GM12878 (cell line): ENCODE measurements around the gene SHISA6. TPM values are rescaled to one million over a fixed set of nuclear protein-coding genes. Genes with fewer than 3 reads are reported as not detected.

Experiments used
- ATAC-seq: fragments of 200-7000 bp; cut with Tn5 transposase; 3 replicates; pipeline ENCODE4 v1.9.1; 2020; ENCODE audit warnings: mild to moderate bottlenecking, moderate library complexity
- BruUV-seq: library from RNA; stranded (reverse); fragments of 400-500 nt; replicated peaks from 2 replicates; lab custom pipeline; 2021; lab: Mats Ljungman, UMichigan
- CTCF ChIA-PET: fragments of 300-600 bp; sonication (Branson Sonifier 250); formaldehyde crosslinking; extraction: SDS; loops from one replicate; lab custom pipeline; 2021; ENCODE audit warnings: inconsistent platforms; lab: Yijun Ruan, JAX
- POLR2A ChIA-PET: fragments of 350-600 bp; formaldehyde crosslinking; extraction: SDS; loops from one replicate; lab custom pipeline; 2021; ENCODE audit warnings: inconsistent platforms; lab: Charles Lee
- RAD21 ChIA-PET: fragments of 300-600 bp; sonication (Branson Sonifier 250); formaldehyde crosslinking; loops from one replicate; lab custom pipeline; 2023; ENCODE audit warnings: antibody characterized with exemption; ENCODE audit not compliant: unreplicated experiment; lab: Charles Lee
- SMC1A ChIA-PET: fragments of 300-600 bp; sonication (Branson Sonifier 250); formaldehyde crosslinking; loops from one replicate; lab custom pipeline; 2023; ENCODE audit not compliant: unreplicated experiment, uncharacterized antibody; lab: Charles Lee
- DNase-seq: peaks from one replicate; pipeline ENCODE4 v3.0.0-alpha.2; 2011; ENCODE audit warnings: low read depth, low spot score
- FAIRE-seq: peaks from 3 replicates; lab custom pipeline; 2011; peaks lifted over from hg19 to GRCh38; lab: Jason Lieb, UNC
- H2AFZ ChIP-seq: 2 replicates; pipeline ENCODE4 v1.6.0; 2011; ENCODE audit warnings: low read depth, low read length, control low read depth; ENCODE audit not compliant: control insufficient read depth
- H3K27ac ChIP-seq: 2 replicates; pipeline ENCODE4 v1.5.1; 2011; ENCODE audit warnings: control low read depth; ENCODE audit not compliant: control insufficient read depth, insufficient read depth
- H3K27me3 ChIP-seq, 2 experiments: replicated peaks in 1 of 2; 2 replicates each; pipeline versions ENCODE4 v1.6.0 to v1.6.1; 2011; ENCODE audit warnings: low read length in 1 of 2; ENCODE audit not compliant: control insufficient read depth in 2 of 2, insufficient read depth in 2 of 2
- H3K36me3 ChIP-seq, 2 experiments: 2 replicates each; pipeline ENCODE4 v1.5.1; 2011; ENCODE audit warnings: low read length in 1 of 2; ENCODE audit not compliant: control insufficient read depth in 2 of 2, insufficient read depth in 2 of 2
- H3K4me1 ChIP-seq: 2 replicates; pipeline ENCODE4 v1.6.1; 2011; ENCODE audit warnings: mild to moderate bottlenecking, low read length, moderate library complexity, mixed read lengths; ENCODE audit not compliant: control insufficient read depth, insufficient read depth
- H3K4me2 ChIP-seq: 2 replicates; pipeline ENCODE4 v1.6.0; 2011; ENCODE audit warnings: control low read depth; ENCODE audit not compliant: control insufficient read depth, insufficient read depth
- H3K4me3 ChIP-seq: fragments of 200-600 bp; sonication (generic); 2 replicates; pipeline ENCODE4 v1.5.1; 2016
- H3K79me2 ChIP-seq: 2 replicates; pipeline ENCODE4 v1.6.0; 2011; ENCODE audit warnings: low read length; ENCODE audit not compliant: control insufficient read depth, insufficient read depth
- H3K9ac ChIP-seq: 2 replicates; pipeline ENCODE4 v1.8.0; 2011; ENCODE audit warnings: low read length, control low read depth, mixed read lengths; ENCODE audit not compliant: control insufficient read depth, insufficient read depth
- H3K9me3 ChIP-seq: replicated peaks from 3 replicates; pipeline ENCODE4 v1.5.1; 2011; ENCODE audit warnings: mild to moderate bottlenecking, low read length; ENCODE audit not compliant: control insufficient read depth, insufficient read depth
- H4K20me1 ChIP-seq: 2 replicates; pipeline ENCODE4 v1.6.0; 2011; ENCODE audit not compliant: control insufficient read depth, insufficient read depth
- ATF7 ChIP-seq: fragments of 450-650 bp; IDR thresholded peaks from 2 replicates; pipeline ENCODE4 v1.6.1; 2016; ENCODE audit warnings: low read depth, mild to moderate bottlenecking
- BMI1 ChIP-seq: fragments of 450-650 bp; IDR thresholded peaks from 2 replicates; pipeline ENCODE4 v1.6.1; 2016; ENCODE audit warnings: mild to moderate bottlenecking, moderate library complexity, borderline replicate concordance
- CHD4 ChIP-seq: fragments of 200-600 bp; sonication (generic); IDR thresholded peaks from 2 replicates; pipeline ENCODE4 v1.6.1; 2016; ENCODE audit warnings: mild to moderate bottlenecking
- CREM ChIP-seq: IDR thresholded peaks from 2 replicates; pipeline ENCODE4 v1.6.1; 2014; ENCODE audit warnings: antibody characterized with exemption, low read depth
- HCFC1 ChIP-seq: fragments of 150-350 bp; IDR thresholded peaks from 2 replicates; pipeline ENCODE4 v1.6.1; 2014; ENCODE audit warnings: low read length
- IRF4 ChIP-seq: IDR thresholded peaks from 2 replicates; pipeline ENCODE4 v1.6.1; 2011; ENCODE audit warnings: low read depth, low read length
- KLF5 ChIP-seq: fragments of 450-650 bp; IDR thresholded peaks from 2 replicates; pipeline ENCODE4 v1.6.1; 2014; ENCODE audit warnings: mild to moderate bottlenecking; ENCODE audit not compliant: partially characterized antibody
- NFIC ChIP-seq: IDR thresholded peaks from 2 replicates; pipeline ENCODE4 v1.6.1; 2012; ENCODE audit warnings: low read depth, mild to moderate bottlenecking, inconsistent platforms, low read length, moderate library complexity
- NFYA ChIP-seq: IDR thresholded peaks from 2 replicates; pipeline ENCODE4 v1.6.1; 2011; ENCODE audit warnings: low read depth, mild to moderate bottlenecking, low read length, improper control_type of control experiment, borderline replicate concordance
- NFYB ChIP-seq: IDR thresholded peaks from 2 replicates; pipeline ENCODE4 v1.6.1; 2011; ENCODE audit warnings: low read depth, mild to moderate bottlenecking, low read length, improper control_type of control experiment, moderate library complexity; ENCODE audit not compliant: insufficient read depth
- POLR2AphosphoS5 ChIP-seq: IDR thresholded peaks from 2 replicates; pipeline ENCODE4 v1.6.1; 2011; ENCODE audit warnings: mild to moderate bottlenecking, low read length, inconsistent platforms
- SMAD1 ChIP-seq: fragments of 450-650 bp; IDR thresholded peaks from 2 replicates; pipeline ENCODE4 v1.6.1; 2018; ENCODE audit warnings: mild to moderate bottlenecking, low read depth; ENCODE audit not compliant: partially characterized antibody
- SPI1 ChIP-seq: IDR thresholded peaks from 2 replicates; pipeline ENCODE4 v1.6.1; 2011; ENCODE audit warnings: low read depth, mild to moderate bottlenecking, low read length, moderate library complexity, borderline replicate concordance; ENCODE audit not compliant: insufficient read depth
- SREBF2 ChIP-seq: IDR thresholded peaks from 2 replicates; pipeline ENCODE4 v1.6.1; 2012; ENCODE audit warnings: mild to moderate bottlenecking, low read length
- YY1 ChIP-seq: IDR thresholded peaks from 2 replicates; pipeline ENCODE4 v1.6.1; 2011; ENCODE audit warnings: low read depth, mild to moderate bottlenecking, low read length
- ZNF622 ChIP-seq: fragments of 450-650 bp; IDR thresholded peaks from 2 replicates; pipeline ENCODE4 v1.6.1; 2017; ENCODE audit warnings: mild to moderate bottlenecking, inconsistent platforms
- WGBS: methylation state at CpG from one replicate; pipeline ENCODE4 v1.1.6; 2016; ENCODE audit warnings: low lambda C conversion rate; ENCODE audit not compliant: insufficient replicate concordance, insufficient coverage; ENCODE audit errors: missing lambda C conversion rate; 5-methylcytosine and 5-hydroxymethylcytosine counted together
- in situ Hi-C: fragments of 300-500 bp; cut with MboI; formaldehyde crosslinking; loops from 9 replicates; pipeline ENCODE4 v1.14.3; 2018; ENCODE audit warnings: mixed read lengths
- intact Hi-C: fragments of 100-400 bp; cut with micrococcal nuclease; formaldehyde crosslinking; loops from one replicate; pipeline ENCODE4 v1.14.2; 2022; ENCODE audit not compliant: unreplicated experiment
- polyA plus RNA-seq, 11 experiments: library from polyadenylated mRNA; depleted of rRNA in 4 of 11; unstranded in 6 of 11; stranded (reverse) in 5 of 11; fragments of >200 nt; fragmentation: Nextera tagmentation in 4 of 11; fragmentation: Illumina TruSeq in 1 of 11; extraction: Ambion mirVana in 4 of 11; extraction: Trizol in 1 of 11; gene quantifications; 1 replicate in 1 of 11; 2 replicates in 10 of 11; pipeline versions ENCODE4 v1.2.1 to v1.2.3, GENCODE V29; 2011 to 2016; ENCODE audit warnings: inconsistent platforms in 2 of 11, missing spikeins in 2 of 11, low read depth in 1 of 11
- total RNA-seq, 4 experiments: library from RNA; depleted of rRNA in 3 of 4; stranded (reverse); fragments of >200 nt in 3 of 4; fragmentation: Illumina TruSeq in 1 of 4; extraction: Trizol in 1 of 4; gene quantifications; 2 replicates each; pipeline versions ENCODE4 v1.2.1 to v1.2.3, GENCODE V29; 2013 to 2021
- TF ChIP-seq, protein P1 (sequence below): IDR thresholded peaks from 2 replicates; pipeline ENCODE4 v1.6.1; 2011; ENCODE audit warnings: borderline replicate concordance, low read depth, mild to moderate bottlenecking, moderate library complexity, low read length; ENCODE audit not compliant: insufficient read depth, poor library complexity, severe bottlenecking
- TF ChIP-seq, protein P2 (sequence below): fragments of 450-650 bp; IDR thresholded peaks from 2 replicates; pipeline ENCODE4 v1.6.1; 2016; ENCODE audit warnings: mild to moderate bottlenecking, moderate library complexity, borderline replicate concordance

Gene SHISA6
- total and polyA plus RNA-seq, 10 of the 15 experiments (the other 5 are each of a cell fraction or from before 2014, with no cell fraction given), result not detected

DNA sequence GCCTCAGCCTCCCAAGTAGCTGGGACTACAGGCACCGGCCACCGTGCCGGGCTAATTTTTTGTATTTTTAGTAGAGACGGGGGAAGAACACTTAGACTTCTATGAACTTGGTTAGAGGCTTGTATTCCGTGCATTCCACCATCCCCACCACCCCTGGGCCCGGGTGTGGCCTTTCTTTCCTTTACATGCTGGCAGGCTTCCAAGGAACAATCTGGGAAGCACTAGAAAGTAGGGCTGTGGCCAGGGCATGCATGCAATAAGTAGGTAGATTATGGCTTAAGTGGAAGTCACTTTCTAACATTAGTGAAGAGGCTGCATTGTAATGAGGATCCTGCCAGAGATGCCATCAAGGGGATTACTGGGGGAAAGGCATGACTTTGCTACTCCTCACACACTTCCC lies 171.6 kb downstream of the SHISA6 start:
- Histone ChIP-seq H3K4me1 (no peaks in the 10 kb centered on the region), H3K9ac (no peak overlapping the region), H3K27me3 (no peaks in the 10 kb centered on the region), H3K4me2 (no peak overlapping the region), H3K79me2 (no peaks in the 10 kb centered on the region), H3K36me3 (no peaks in the 10 kb centered on the region), H4K20me1 (no peaks in the 10 kb centered on the region), H3K27ac (no peak overlapping the region), H2AFZ (no peak overlapping the region), H3K9me3 (no peaks in the 10 kb centered on the region; the same call in 2 of the 3 replicates), H3K4me3 (no peak overlapping the region)
- CTCF ChIA-PET, result no interaction called here
- POLR2A ChIA-PET, result no interaction called here
- SMC1A ChIA-PET, result no interaction called here
- ATAC-seq, result no peak
- RAD21 ChIA-PET, result no interaction called here
- BruUV-seq, result no TSS peak
- in situ Hi-C loops, result loop anchor here (25.0 kb wide), 2 partner anchors 200 to 400 kb away; no protein-coding TSS in a partner anchor
- intact Hi-C loops, result loop anchor here (10.0 kb wide), 1 partner anchor 58 kb away; no protein-coding TSS in a partner anchor
- no peak for FAIRE-seq
- TF ChIP-seq CHD4 (no peak), SMAD1 (no peak), BMI1 (no peak), HCFC1 (no peak), NFYA (no peak), CREM (no peak), ATF7 (no peak), KLF5 (no peak), ZNF622 (no peak), POLR2AphosphoS5 (no peak), SPI1 (no peak), SREBF2 (no peak), NFIC (no peak), YY1 (no peak), IRF4 (no peak), NFYB (no peak)
- TF ChIP-seq, protein P1, sequence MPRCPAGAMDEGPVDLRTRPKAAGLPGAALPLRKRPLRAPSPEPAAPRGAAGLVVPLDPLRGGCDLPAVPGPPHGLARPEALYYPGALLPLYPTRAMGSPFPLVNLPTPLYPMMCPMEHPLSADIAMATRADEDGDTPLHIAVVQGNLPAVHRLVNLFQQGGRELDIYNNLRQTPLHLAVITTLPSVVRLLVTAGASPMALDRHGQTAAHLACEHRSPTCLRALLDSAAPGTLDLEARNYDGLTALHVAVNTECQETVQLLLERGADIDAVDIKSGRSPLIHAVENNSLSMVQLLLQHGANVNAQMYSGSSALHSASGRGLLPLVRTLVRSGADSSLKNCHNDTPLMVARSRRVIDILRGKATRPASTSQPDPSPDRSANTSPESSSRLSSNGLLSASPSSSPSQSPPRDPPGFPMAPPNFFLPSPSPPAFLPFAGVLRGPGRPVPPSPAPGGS, result no peak
- TF ChIP-seq, protein P2, sequence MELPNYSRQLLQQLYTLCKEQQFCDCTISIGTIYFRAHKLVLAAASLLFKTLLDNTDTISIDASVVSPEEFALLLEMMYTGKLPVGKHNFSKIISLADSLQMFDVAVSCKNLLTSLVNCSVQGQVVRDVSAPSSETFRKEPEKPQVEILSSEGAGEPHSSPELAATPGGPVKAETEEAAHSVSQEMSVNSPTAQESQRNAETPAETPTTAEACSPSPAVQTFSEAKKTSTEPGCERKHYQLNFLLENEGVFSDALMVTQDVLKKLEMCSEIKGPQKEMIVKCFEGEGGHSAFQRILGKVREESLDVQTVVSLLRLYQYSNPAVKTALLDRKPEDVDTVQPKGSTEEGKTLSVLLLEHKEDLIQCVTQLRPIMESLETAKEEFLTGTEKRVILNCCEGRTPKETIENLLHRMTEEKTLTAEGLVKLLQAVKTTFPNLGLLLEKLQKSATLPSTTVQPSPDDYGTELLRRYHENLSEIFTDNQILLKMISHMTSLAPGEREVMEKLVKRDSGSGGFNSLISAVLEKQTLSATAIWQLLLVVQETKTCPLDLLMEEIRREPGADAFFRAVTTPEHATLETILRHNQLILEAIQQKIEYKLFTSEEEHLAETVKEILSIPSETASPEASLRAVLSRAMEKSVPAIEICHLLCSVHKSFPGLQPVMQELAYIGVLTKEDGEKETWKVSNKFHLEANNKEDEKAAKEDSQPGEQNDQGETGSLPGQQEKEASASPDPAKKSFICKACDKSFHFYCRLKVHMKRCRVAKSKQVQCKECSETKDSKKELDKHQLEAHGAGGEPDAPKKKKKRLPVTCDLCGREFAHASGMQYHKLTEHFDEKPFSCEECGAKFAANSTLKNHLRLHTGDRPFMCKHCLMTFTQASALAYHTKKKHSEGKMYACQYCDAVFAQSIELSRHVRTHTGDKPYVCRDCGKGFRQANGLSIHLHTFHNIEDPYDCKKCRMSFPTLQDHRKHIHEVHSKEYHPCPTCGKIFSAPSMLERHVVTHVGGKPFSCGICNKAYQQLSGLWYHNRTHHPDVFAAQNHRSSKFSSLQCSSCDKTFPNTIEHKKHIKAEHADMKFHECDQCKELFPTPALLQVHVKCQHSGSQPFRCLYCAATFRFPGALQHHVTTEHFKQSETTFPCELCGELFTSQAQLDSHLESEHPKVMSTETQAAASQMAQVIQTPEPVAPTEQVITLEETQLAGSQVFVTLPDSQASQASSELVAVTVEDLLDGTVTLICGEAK, result no peak
- 19% methylated on average over 6 of the region's 6 CpGs for WGBS
- DNase-seq, result no peak
